CD4-positive, alpha-beta T cell treated with Interleukin-4 for 4 hours (primary cell): ENCODE data around the gene CAND1.

Experiments used
- DNase-seq: peaks from one replicate; pipeline ENCODE4 v3.0.0-alpha.2; 2020

CAND1 gene

DNA sequence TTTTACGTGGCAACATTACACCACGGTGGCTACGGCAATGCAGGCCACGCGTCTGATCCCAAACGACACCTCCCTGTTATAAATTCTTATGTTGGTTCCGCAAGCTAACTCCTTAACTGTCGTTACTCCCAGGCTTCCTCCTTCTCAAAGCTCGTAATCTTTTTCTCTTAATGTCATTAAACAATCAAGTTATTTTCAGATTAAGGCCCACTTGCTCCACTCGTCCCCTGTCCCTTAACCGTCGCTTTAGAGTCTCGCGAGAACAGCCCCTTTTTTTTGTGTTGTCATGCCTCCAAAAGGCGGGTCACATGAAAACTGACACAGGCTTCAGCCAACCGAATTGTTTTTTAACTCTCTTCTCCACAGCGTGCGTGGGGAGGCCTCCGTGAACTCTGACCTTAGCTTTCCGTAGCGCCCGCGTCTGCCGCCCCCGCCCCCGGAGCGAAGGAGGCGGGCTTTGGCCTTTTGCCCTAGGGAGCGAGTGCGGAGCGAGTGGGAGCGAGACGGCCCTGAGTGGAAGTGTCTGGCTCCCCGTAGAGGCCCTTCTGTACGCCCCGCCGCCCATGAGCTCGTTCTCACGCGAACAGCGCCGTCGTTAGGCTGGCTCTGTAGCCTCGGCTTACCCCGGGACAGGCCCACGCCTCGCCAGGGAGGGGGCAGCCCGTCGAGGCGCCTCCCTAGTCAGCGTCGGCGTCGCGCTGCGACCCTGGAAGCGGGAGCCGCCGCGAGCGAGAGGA is at the start of gene CAND1:
CAND1 (plus strand) TSS at position 463 of the 737 bp plus-strand sequence. CDS start 360 bp downstream, outside the sequence.
- peak; percentile 99 for DNase-seq

DNA sequence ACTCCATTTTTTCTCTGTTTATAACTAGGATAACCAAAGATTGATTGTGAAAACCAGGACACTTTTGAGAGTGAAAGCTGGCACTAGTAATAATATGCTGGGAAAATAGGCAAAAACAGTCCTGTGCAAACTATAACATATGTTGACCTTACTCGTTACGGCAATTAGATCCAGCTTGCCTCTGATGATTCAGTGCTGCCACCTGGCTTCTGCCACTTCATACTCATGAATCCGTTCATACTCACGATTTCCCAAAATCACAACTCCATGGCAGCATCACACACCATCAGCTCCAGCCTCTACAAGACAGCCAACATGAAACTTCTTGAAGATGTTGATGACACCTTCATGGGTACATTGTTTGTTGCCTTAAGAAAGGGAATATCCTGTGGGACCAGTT is 49.1 kb upstream of the CAND1 start:
- no peak for DNase-seq

DNA sequence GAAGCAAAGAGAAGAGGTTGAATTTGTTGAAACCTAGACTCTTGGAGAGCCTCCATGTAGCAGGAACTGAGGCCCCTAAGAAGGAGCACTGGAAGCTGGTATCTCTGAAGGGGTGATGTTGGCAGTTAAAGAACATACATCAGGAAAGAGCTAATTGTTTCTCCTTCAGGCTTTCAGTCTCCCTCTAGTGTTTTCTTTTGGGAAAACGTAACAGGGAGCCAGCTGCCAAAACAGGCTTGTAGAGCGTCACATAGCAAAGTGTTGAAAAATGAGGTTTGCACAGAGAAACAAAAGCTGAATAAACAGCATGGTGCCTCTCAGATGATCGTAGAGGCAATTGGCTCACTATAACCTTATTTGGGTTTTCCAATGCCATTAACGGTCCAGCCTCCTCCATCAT is 46.9 kb upstream of the CAND1 start:
- DNase-seq: no peak

DNA sequence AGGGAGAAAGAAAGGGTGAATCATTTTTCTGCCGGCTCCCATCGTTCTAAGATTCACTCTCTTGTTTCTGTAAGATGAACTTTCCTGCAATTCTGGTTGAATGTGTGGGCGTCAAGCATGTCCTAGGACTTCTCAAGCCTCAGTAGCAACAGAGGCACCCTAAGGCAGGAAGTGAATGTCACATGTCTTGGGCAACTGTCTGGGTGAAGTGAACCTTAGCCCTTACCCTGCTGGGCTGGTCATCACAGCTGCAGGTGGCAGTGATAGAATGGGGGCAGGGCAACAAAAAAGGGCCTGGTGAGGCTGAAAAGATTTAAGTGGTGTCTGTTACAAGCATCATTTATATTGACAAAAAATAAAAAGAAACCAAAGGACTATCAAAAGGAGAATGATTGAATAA is 45.9 kb upstream of the CAND1 start:
- DNase-seq: no peak

DNA sequence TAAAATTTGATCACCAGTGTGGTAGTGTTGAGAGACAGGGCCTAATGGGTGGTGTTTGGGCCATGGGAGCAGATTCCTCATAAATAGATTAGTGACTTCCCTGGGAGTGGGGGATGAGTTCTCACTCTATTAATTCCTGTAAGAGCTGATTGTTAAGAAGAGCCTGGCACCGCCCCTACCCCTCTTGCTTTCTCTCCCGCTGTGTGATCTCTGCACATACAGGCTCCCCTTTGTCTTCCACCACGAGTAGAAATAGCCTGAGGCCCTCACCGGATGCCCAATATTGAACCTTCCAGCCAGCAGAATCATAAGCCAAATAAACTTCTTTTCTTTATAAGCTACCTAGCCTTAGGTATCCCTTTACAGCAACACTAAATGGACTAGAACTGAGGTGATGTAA is 31.9 kb upstream of the CAND1 start:
- DNase-seq: no peak

DNA sequence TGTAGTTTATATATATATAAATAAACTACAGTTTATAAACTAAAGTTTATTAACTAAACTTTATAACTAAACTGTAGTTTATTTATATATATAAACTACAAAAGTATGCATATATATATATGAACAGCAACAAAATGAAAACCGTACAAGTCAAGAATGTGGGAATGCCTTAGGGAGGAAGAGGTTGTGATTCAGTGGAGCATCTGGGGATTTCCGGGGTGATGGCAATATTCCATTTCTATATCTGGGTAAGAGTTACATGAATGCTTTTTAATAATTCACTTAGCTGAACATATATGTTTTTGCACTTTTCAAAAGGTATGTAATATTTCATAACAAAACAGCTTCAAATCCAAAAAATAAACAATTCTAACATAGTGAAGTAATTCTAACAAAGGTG is 30.1 kb upstream of the CAND1 start:
- no peak for DNase-seq

DNA sequence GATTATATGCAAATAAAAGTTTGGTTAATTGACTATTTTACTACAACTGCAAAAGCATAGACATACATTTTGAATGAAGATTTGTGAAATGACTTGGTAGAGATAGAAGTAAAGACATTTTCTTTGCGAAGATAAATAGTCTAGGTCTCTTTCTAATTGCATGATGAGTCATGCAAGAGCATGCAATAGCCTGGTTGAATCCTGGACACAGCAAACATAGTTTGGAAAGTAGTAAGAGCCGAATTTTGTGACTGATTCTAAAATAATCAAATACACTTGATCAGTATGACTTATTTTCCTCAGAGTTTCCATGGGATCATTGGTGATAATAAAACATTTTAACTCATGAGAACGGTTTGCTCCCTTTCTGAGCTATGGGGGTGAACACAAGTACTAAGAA is 27.7 kb upstream of the CAND1 start:
- no peak for DNase-seq

DNA sequence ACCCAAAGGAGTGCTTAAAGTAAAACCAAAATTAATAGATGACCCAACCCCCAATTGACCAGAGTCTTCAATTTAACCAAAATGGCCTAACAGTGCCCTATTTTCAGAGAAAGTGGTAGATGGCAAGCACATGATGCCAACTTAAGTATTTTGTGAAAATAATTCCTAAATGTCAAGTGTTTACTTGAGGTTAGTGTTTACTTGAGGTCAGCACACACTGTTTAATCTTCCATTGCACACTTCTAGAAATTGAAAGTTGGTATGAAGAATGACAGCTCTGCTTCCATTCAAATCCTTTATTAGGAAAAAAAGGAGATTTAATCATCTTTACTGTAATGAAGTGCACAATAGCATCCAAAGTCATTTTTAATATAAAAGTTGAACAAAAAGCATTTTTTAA is 25.9 kb upstream of the CAND1 start:
- no peak for DNase-seq

DNA sequence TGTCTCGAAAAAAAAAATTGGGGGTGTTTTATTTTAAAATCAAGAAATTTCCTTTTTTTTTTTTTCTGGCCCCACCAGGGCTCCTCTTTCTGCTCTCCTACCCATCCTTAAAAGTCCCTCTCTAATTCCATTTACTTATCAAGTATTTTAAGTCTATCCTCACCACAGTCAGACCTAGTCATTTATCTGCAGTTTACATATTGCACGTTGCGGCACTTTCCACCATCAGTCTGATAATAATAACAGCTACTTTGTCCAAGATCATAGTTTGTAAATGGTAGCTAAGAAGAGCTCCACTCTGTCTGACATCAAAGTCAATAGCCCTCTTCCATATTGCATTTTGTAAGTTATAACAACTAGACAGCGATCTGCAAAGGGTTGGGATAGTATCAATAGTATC is 23.6 kb upstream of the CAND1 start:
- DNase-seq: no peak

DNA sequence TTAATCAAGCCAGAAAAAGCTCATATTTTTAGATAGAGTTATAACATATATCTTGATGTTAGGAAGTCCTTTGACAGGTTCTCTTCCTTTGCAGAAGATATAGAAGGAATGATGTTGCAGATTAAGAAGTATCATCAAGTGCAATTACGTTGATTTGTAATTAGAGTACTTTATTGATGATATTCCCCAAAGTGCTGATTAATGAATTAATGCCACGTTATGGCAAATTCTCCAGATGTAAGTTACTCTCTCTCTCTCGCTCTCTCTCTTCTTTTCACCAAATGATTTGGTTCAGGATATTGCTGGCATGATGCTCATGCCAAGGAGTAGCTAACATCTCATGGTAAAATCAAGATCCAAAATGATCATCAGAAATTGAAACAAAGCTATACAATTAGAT is 18.1 kb upstream of the CAND1 start:
- DNase-seq: no peak

DNA sequence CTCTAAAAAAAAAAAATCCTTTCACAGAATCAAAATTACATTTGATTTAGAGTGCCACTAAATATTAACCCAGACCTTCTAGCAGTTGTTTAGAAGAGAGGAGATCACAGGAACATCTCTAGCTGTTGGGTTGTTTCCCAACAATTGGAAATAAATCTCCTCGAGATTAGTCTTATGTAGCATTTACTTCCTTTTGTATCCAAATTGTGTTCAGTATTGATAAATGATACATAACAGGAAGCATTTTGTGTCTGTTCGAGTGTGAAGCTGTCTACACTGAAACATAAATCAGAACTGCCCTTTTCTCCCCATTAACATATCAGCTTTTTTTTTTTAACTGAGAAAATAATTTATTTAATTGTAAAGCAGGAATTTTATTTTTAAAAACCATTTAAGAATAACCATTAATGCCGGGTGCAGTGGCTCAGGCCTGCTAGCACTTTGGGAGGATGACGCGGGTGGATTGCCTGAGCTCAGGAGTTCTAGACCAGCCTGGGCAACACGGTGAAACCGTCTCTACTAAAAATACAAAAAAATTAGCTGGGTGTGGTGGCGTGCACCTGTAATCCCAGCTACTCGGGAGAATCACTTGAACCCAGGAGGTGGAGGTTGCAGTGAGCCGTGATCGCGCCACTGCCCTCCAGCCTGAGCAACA is 14.7 kb upstream of the CAND1 start:
- no peak for DNase-seq

DNA sequence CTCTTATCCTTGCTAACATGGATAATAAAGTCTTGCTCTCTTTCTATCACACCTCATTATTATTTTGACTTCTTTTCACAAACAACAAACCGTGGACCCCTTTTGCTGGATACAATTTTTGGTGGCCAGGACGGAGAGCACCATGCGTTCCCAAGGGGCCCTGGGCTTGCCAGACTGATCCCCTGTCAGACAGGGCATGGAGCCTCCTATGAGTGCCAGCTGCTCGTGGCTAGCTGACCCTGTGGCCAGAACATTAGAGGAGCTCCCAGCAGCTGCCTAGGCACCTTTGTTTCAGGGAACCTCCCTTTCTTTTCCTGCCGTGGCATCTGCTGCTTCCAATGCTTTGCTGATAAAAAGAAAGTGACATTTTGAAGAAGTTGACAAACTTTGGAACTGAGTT is 12.5 kb upstream of the CAND1 start:
- no peak for DNase-seq

DNA sequence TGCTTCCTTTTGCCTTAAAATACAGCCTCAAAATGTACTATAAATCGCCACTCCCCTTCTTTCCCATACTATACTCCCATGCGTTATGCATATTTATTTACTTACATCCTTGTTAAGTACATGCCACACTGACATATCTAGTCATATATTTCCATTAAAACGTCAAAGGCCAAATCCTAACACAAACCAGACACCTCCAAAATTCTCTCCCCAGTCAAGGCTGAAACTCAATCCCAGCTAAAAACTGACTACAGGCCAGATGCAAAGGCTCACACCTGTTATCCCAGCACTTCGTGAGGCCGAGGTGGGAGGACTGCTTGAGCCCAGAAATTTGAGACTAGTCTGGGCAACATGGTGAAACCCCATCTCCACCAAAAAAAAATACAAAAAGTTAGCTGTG is 5.7 kb upstream of the CAND1 start:
- DNase-seq: no peak

DNA sequence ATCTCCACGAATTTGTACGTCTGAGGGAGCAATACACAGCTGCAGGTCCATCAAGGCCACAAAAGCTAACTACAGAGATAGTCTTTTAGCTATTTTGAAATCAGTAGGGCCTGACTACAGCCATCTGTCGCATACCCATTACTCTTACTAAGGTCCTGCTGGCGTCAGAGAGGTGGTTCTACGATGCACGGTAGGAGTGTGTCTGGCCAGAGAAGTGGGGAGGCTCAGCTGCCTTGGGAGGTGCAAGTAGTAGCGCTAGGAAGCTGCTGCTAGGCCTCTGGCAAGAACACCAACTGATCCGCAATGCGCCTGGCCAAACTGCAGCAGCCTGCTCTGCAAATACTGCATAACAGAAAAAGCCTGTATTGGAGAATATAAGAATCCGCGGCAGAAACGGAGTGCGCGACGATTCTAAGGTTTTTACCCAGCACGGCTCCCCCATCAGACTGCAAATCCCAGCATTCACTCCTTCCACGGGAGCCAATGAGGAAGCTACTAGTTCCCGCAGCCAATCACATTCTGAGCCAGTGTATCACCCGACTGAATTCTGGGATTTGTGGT is 743 bp upstream of the CAND1 start:
- peak; percentile 98 for DNase-seq

DNA sequence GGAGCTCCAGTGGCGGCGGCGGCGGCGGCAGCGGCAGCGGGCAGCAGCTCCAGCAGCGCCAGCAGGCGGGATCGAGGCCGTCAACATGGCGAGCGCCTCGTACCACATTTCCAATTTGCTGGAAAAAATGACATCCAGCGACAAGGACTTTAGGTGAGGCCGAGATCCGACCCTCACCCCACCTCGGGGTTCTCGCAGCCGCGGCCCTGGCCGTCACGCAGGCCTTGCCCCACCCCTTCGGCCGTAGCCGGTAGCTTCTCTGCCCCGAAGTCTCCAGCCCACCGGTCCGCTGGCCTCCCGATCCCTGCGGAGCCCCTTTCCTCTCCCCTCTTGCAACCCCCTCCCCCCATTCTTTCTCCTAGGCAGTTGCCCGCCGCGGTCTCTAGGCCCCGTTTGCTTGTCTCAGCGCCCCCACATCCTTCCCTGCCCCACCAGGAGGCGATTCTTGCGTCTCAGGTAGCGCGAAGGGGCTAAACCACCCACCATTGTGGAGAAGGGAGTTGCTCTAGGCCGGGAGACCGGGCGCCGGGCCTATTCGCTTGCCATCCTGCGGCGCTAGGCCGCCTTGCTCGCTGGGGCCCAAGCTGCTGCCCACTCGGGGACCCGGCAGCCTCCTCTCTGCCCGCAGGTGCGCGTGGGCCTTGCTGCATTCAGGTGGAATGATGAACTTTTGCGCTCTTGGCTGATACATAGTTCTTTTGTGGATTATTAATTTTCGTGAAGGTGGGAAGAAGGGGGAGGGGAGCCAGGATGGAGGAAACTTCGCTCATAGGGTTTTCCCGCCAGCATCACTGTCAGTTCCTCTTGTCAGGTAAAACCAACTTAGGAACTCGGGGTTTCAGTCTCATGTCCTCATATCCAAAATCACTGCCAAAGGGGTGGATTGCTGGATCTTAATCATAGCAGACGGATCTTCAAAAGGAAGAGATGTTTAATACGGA is 745 bp downstream of the CAND1 start:
- DNase-seq: peak; percentile 26

DNA sequence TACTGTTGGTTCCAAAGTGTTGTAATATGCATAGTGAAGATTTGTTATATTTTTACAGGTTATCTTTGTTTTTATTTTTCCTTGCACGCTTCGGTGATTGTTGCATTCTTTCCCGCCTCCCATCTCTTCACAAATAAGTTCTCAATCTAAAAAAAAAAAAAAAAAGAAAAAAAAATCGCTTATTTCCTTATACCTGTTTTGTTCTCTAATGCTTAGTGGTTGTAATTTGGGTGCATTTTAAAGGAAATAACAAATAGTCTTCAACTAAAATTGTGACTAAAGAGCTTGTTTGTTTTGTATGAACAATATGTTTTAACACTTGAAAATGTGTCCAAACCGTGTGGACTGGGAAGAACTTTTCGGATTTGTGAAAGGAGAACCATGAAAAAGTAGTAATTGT is 1.5 kb downstream of the CAND1 start:
- DNase-seq: no peak

DNA sequence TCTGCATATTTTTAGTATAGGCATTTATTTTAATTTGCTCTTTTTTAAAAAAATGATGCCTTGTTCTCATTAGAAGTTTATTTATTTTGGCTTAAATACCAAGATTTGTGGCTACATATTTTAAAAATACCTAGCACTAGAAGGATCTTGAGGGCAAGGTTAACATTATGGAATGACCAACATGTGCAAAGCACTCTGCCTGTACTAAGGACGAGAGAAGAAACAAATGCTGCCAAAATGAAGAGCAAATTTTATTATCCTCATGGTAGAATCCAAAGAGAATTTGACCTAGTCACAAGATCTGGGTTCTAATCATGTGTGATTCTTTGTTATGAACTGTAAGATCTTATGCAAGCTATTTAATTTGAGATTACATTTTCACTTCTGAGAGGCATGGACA is 2.8 kb downstream of the CAND1 start:
- no peak for DNase-seq

DNA sequence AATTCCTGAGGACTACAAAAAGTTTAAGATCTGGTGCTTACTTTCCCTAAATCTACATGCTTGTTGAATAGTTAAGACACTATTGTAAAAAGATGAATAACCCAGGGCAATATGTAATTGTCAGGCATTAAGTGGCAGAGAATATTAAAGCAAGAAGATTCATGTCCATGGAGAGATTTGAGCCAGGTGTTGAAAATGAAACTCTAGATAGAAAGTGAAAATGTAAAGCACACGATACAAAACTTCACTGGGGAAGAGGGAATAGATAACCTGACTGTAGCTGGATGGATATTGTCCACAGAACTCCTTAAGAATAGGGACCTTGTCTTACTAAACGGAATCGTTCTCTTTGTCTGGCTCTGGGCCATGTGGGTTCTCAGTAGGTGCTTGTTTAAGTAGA is 5.0 kb downstream of the CAND1 start:
- no peak for DNase-seq

DNA sequence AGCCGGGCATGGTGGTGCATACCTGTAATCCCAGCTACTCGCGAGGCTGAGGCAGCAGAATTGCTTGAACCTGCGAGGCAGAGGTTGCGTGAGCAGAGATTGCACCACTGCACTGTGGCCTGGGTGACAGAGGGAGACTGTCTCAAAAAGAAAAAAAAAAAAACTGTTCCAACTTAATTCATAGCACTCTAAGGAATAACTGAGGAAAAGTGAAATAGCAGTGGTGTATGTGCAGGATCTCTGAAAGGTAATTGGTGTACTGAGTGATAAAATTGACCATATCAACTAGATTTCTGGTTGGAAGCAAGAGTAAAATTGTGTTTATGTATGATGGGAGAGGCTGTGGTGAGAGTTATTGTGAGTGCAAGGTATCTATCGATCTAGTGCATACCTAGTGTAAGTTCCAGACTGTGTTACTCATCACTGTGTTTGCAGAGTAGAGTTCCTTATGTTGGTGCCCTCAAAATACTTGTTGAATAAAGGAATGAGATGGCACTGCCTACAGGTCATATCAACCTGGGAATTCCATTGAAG is 6.3 kb downstream of the CAND1 start:
- no peak for DNase-seq

DNA sequence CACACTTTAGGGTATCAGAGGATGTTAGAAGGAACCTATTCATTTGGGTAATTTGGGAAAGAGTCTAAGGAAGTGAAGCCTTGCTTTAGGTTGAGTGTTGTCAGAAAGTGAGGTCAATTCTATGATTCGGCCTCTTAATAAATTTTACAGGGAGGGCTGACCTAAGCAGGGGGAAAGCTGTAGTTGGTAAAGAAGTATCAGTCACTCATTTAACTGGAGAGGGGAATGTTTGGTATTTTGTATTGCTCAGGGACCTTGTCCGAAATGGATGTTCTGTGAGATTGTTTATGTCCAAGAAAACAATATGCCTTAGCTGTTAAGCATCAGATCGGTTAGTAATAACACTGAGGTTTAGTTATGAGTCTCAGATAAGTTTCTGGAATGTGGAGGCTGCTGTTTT is 7.3 kb downstream of the CAND1 start:
- no peak for DNase-seq

DNA sequence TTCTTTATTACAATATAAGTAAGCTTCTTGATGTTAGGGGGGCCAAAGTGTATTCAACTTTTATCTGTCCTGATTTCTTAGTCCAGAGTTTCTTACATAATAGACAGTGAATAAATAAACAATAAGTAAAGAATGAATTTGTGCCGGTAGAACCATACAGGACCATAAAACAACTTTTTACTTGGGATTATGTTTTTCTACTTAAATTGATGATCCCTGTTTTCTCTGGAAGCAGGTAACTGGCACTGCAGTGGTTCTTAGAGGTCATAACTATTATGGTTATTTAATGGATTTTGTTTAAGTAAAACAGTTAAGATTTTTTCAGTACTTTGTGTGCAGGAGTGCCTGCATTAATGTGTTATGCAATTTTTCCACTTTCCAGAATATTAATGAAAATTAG is 10.5 kb downstream of the CAND1 start:
- DNase-seq: no peak

DNA sequence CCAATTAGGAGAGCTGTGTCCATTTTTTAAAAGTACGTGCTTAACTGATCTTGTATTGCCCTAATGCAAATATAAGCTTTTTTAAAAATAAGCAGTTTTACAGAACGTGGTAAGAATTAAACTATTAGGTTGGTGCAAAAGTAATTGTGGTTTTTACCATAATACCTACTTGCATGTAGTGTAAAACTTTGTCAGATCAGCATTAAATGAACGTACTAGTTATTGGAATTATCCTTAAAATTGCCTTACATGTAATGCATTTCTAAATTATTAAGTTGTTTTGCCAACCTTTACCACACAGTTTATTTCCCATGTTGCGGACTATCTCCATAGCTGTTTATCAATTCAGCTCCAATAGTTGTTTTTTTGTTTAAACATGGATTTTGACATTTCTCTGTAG is 10.9 kb downstream of the CAND1 start:
- no peak for DNase-seq

DNA sequence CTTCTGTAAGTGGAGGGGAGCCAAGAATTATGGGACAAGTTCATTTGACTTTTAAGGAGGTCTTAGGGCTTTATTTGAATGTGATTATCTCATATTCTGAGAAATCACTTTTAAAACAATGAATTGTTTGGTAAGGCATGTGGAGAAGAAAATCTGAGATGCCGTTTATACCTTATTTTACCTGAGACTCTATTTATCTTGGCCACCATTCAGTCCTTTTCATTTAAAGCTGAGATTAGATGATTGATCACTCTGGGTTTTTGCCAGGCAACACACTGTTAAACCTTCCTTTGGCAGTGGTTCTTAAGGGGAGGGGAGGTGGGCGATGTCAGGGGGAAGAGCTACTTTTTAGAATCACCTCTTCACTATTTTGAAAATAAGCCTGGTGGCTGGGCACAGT is 11.4 kb downstream of the CAND1 start:
- no peak for DNase-seq
